ENCODE data around the gene CCDC192. TPM values are rescaled to one million over a fixed set of nuclear protein-coding genes. Genes with fewer than 3 reads are reported as not detected.
"Not testable (repeated sequence)": the region's sequence is repeated elsewhere in the genome, so short reads cannot be mapped to it uniquely, and the experiment has no call there.

The CCDC192 gene
- total RNA-seq, 1 donor from 2014 or later, result not detected

- no peaks in the 10 kb centered on the region for H3K27me3 ChIP-seq
- no peaks in the 10 kb centered on the region for H3K9me3 ChIP-seq
- intact Hi-C loops (cut with DNase I), result no loop called here
- no peak overlapping the region for H3K4me3 ChIP-seq
- DNase-seq (ENCODE audit: low spot score in 2 of 2), result no peak
- H3K36me3 ChIP-seq, result no peaks in the 10 kb centered on the region
- no peaks in the 10 kb centered on the region for H3K4me1 ChIP-seq
- TF ChIP-seq CTCF (IDR thresholded peaks at IDR 0.05), result no peak
- H3K27ac ChIP-seq, result no peak overlapping the region
These were observed 137.6 kb downstream of the CCDC192 start for GRCh38 chr5:127840809-127841208.

GRCh38 chr5:127844581-127845021 is 141.4 kb downstream of the CCDC192 start:
- TF ChIP-seq CTCF (IDR thresholded peaks at IDR 0.05), result no peak
- Histone ChIP-seq H3K4me1 (no peaks in the 10 kb centered on the region), H3K9me3 (no peaks in the 10 kb centered on the region), H3K4me3 (no peak overlapping the region), H3K27ac (no peak overlapping the region), H3K36me3 (no peaks in the 10 kb centered on the region), H3K27me3 (no peaks in the 10 kb centered on the region)
- intact Hi-C loops (cut with DNase I), result no loop called here
- no peak for DNase-seq (ENCODE audit: low spot score in 2 of 2)

- no peak overlapping the region for H3K27ac ChIP-seq
- intact Hi-C loops (cut with DNase I), result no loop called here
- H3K27me3 ChIP-seq, result no peaks in the 10 kb centered on the region
- no peak overlapping the region for H3K4me3 ChIP-seq
- no peak for DNase-seq (ENCODE audit: low spot score in 2 of 2)
- H3K36me3 ChIP-seq, result no peaks in the 10 kb centered on the region
- no peaks in the 10 kb centered on the region for H3K9me3 ChIP-seq
- no peaks in the 10 kb centered on the region for H3K4me1 ChIP-seq
- no peak for TF ChIP-seq CTCF (IDR thresholded peaks at IDR 0.05)
These were observed 143.7 kb downstream of the CCDC192 start for GRCh38 chr5:127846884-127847283.

- DNase-seq (ENCODE audit: low spot score in 2 of 2); H3K27me3 ChIP-seq; H3K4me1 ChIP-seq; H3K4me3 ChIP-seq; H3K9me3 ChIP-seq; intact Hi-C loops (cut with DNase I); H3K36me3 ChIP-seq; H3K27ac ChIP-seq: not testable (repeated sequence)
These were observed 144.4 kb downstream of the CCDC192 start for GRCh38 chr5:127847641-127848040.

- H3K27ac ChIP-seq, result no peak overlapping the region
- no peak for DNase-seq (ENCODE audit: low spot score in 2 of 2)
- H3K9me3 ChIP-seq, result no peaks in the 10 kb centered on the region
- no peak for TF ChIP-seq CTCF (IDR thresholded peaks at IDR 0.05)
- H3K27me3 ChIP-seq, result no peaks in the 10 kb centered on the region
- H3K4me1 ChIP-seq, result no peaks in the 10 kb centered on the region
- intact Hi-C loops (cut with DNase I), result no loop called here
- H3K4me3 ChIP-seq, result no peak overlapping the region
- no peaks in the 10 kb centered on the region for H3K36me3 ChIP-seq
These were observed 144.9 kb downstream of the CCDC192 start for GRCh38 chr5:127848098-127848497.

GRCh38 chr5:127849408-127849807 is 146.2 kb downstream of the CCDC192 start:
- Histone ChIP-seq H3K27ac (no peak overlapping the region), H3K27me3 (no peaks in the 10 kb centered on the region), H3K4me1 (no peaks in the 10 kb centered on the region), H3K9me3 (no peaks in the 10 kb centered on the region), H3K4me3 (no peak overlapping the region), H3K36me3 (no peaks in the 10 kb centered on the region)
- TF ChIP-seq CTCF (IDR thresholded peaks at IDR 0.05), result no peak
- intact Hi-C loops (cut with DNase I), result no loop called here
- no peak for DNase-seq (ENCODE audit: low spot score in 2 of 2)

All from ascending aorta (tissue), 2 donors.